ENCODE results near the gene LIN28B.
A peak's percentile ranks its signal among the peaks of the same experiment; 100 is the strongest.
"Not testable (repeated sequence)": the region's sequence is repeated elsewhere in the genome, so short reads cannot be mapped to it uniquely, and the experiment has no call there.

LIN28B gene

GRCh38 chr6:104955927-104956730 lies 778 bp upstream of the LIN28B start:
- DNase-seq (ENCODE audit: low read depth in 2 of 2) = no peak

- DNase-seq (ENCODE audit: low read depth in 2 of 2) = no peak
These were observed 632 bp downstream of the LIN28B start for GRCh38 chr6:104957301-104958177.

- no peak for DNase-seq (ENCODE audit: low read depth in 2 of 2)
These were observed 1.5 kb downstream of the LIN28B start for GRCh38 chr6:104958178-104959025.

- DNase-seq (ENCODE audit: low read depth in 2 of 2) = no peak
These were observed 2.3 kb downstream of the LIN28B start for GRCh38 chr6:104959026-104959858.

DNA sequence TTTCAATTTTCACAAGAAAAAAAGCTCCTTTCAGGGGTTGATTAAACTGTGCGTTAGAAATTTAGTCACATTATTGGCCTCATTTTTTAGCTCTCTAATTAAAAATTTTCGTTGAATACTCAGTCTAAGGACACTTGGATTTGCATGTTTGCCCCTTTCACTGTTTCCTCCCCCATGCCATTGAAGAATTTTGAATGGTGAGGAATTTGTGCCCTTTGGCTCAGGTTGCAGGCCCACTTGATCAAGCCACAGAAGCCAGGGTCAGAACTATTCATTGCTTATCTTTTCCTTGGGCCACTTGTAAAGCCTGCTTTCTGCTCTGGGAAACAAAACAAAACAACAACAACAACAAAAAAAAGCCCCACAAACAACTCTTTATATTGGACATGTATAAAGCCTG lies 12.2 kb downstream of the LIN28B start:
- no peak for DNase-seq (ENCODE audit: low read depth in 2 of 2)

- DNase-seq (ENCODE audit: low read depth in 2 of 2) = no peak
These were observed 13.1 kb downstream of the LIN28B start for GRCh38 chr6:104969785-104970581.

- no peak for DNase-seq (ENCODE audit: low read depth in 2 of 2)
These were observed 16.5 kb downstream of the LIN28B start for GRCh38 chr6:104973404-104973803.

DNA sequence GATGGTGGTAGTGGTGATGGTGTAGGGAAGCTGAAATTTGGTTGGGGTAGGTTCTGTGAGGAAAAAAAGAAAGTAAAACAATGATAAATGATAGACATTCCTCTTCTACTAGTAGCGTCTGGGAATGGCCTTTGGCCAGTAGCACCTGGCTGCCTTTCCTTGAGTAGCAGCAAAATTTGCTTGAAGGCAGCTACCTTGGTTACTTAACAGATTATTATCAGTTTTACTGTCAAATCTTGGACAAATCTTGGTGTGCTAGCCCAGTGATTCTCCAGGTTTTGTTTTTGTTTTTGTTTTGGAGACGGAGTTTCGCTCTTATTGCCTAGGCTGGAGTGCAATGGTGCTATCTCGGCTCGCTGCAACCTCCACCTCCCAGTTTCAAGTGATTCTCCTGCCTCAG lies 26.4 kb downstream of the LIN28B start:
- no peak for DNase-seq (ENCODE audit: low read depth in 2 of 2)

- DNase-seq (ENCODE audit: low read depth in 2 of 2) = no peak
These were observed 26.9 kb downstream of the LIN28B start for GRCh38 chr6:104983776-104984175.

- no peak for DNase-seq (ENCODE audit: low read depth in 2 of 2)
These were observed 27.9 kb downstream of the LIN28B start for GRCh38 chr6:104984831-104985230.

- not testable (repeated sequence) for DNase-seq (ENCODE audit: low read depth in 2 of 2)
These were observed 29.0 kb downstream of the LIN28B start for GRCh38 chr6:104985875-104986274.

DNA sequence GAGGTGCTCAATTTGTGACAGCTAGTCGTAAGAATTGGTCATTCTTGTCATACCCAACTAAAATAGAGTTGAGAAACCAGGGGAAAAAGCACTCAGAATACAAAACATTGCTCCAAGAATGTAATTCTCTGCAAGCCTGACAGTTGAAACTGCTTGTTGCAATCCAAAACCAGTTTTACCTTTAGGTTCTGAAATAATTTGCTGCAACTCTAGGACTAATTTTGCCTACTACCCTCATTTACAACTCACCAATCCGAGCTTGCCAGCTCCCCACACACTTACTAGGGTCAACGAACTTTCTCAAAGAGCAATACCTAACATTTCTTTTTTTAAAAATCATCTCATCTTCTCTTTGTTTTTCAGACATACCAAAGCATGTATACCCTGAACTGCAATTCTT lies 29.7 kb downstream of the LIN28B start:
- DNase-seq (ENCODE audit: low read depth in 2 of 2) = no peak

GRCh38 chr6:104987218-104987617 lies 30.3 kb downstream of the LIN28B start:
- no peak for DNase-seq (ENCODE audit: low read depth in 2 of 2)

- DNase-seq (ENCODE audit: low read depth in 2 of 2) = no peak
These were observed 33.2 kb downstream of the LIN28B start for GRCh38 chr6:104990085-104990484.

DNA sequence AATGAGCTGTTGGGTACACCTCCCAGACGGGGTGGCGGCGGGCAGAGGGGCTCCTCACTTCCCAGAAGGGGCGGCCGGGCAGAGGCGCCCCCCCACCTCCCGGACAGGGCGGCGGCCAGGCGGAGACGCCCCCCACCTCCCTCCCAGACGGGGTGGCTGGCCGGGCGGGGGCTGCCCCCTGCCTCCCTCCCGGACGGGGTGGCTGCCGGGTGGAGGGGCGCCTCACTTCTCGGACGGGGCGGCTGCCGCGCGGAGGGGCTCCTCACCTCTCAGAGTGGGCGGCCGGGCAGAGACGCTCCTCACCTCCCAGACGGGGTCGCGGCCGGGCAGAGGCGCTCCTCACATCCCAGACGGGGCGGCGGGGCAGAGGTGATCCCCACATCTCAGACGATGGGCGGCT lies 34.2 kb downstream of the LIN28B start:
- not testable (repeated sequence) for DNase-seq (ENCODE audit: low read depth in 2 of 2)

- not testable (repeated sequence) for DNase-seq (ENCODE audit: low read depth in 2 of 2)
These were observed 36.7 kb downstream of the LIN28B start for GRCh38 chr6:104993576-104993975.

- peak; percentile 10 to 11 for DNase-seq (ENCODE audit: low read depth in 2 of 2)
These were observed 39.2 kb downstream of the LIN28B start for GRCh38 chr6:104995989-104996617.

GRCh38 chr6:105001063-105001462 lies 44.2 kb downstream of the LIN28B start:
- DNase-seq (ENCODE audit: low read depth in 2 of 2) = no peak

DNA sequence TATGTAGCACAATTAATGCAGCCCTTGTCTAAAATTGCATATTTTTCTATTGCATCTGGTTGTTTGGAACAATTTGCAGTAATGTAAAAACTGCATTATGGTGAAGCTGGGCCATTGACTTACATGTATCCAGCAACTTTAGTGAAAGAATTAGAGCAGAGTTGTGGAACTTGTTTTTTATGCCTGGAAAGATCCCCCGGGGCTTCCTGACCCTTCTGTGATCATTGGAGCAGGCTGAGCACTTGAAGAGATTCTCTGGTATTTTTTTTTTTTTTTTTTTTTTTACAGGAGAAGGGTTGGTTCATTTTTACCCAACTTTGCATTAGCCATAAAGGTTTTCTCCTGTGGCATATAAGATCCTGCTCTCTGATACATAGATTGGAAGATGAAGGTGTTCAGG lies 45.0 kb downstream of the LIN28B start:
- no peak for DNase-seq (ENCODE audit: low read depth in 2 of 2)

GRCh38 chr6:105005451-105005850 lies 48.5 kb downstream of the LIN28B start:
- no peak for DNase-seq (ENCODE audit: low read depth in 2 of 2)

All from fibroblast of skin of left quadriceps (primary cell).